Esophagus squamous epithelium (tissue), 5 donors: Measurements from ENCODE around the gene GAPDHS. TPM values are rescaled to one million over a fixed set of nuclear protein-coding genes. Genes with fewer than 3 reads are reported as not detected.

Experiments
- DNase-seq: peaks from one replicate; lab custom pipeline; 2025; lab: John Stamatoyannopoulos, UW
- H3K27ac ChIP-seq, 4 donors: fragments of 200-600 bp; sonication (generic); one replicate each; pipeline ENCODE4 v1.5.1; 2016 to 2019; ENCODE audit warnings: mild to moderate bottlenecking in 1 of 4
- H3K27me3 ChIP-seq, 4 donors: fragments of 200-600 bp; sonication (generic); 1 replicate in 3 of 4; 2 replicates in 1 of 4; pipeline versions ENCODE4 v1.5.1 to v1.6.0; 2017 to 2021; ENCODE audit warnings: antibody characterized with exemption in 1 of 4
- H3K36me3 ChIP-seq, 3 donors: fragments of 200-600 bp; sonication (generic); one replicate each; pipeline ENCODE4 v1.5.1; 2016 to 2019
- H3K4me1 ChIP-seq, 3 donors: fragments of 200-600 bp; sonication (generic); one replicate each; pipeline ENCODE4 v1.5.1; 2017 to 2019
- H3K4me3 ChIP-seq, 4 donors: fragments of 200-600 bp; sonication (generic); 1 replicate in 3 of 4; 2 replicates in 1 of 4; pipeline ENCODE4 v1.5.1; 2016 to 2019; ENCODE audit warnings: mild to moderate bottlenecking in 2 of 4, moderate library complexity in 1 of 4
- H3K9me3 ChIP-seq, 3 donors: fragments of 200-600 bp; sonication (generic); one replicate each; pipeline ENCODE4 v1.5.1; 2016 to 2019
- CTCF ChIP-seq, 6 experiments: fragments of 450-650 bp in 4 of 6; fragments of 200-600 bp in 2 of 6; sonication (generic) in 2 of 6; IDR thresholded peaks; one replicate each; pipeline ENCODE4 v1.5.1; 2016 to 2019; ENCODE audit warnings: antibody characterized with exemption in 6 of 6, mild to moderate bottlenecking in 4 of 6, moderate library complexity in 4 of 6
- POLR2A ChIP-seq, 4 donors: fragments of 450-650 bp; IDR thresholded peaks; one replicate each; pipeline ENCODE4 v1.6.1; 2017; ENCODE audit warnings: antibody characterized with exemption in 4 of 4, mild to moderate bottlenecking in 4 of 4, moderate library complexity in 3 of 4
- WGBS, 2 donors: methylation state at CpG; one replicate each; pipeline ENCODE4 v1.1.5; 2018; 5-methylcytosine and 5-hydroxymethylcytosine counted together
- intact Hi-C: fragments of 100-400 bp; cut with DNase I; formaldehyde crosslinking; loops from one replicate; pipeline ENCODE4 v1.15.0; 2022
- total RNA-seq, 4 donors: library from RNA; depleted of rRNA; stranded (reverse); fragments of >200 nt; gene quantifications; one replicate each; pipeline ENCODE4 v1.1.0, GENCODE V29; 2016
- donor health status: DM: yes; HTN: yes; CAD: no.

Gene GAPDHS
- total RNA-seq, 4 donors from 2014 or later, result not detected

- Histone ChIP-seq H3K27ac (peak within 1 kb of the TSS in 3 of 4 donors; percentile 58 to 75 (median 64)), H3K27me3 (peaks cover 0 to 100% (median 0%) of the 10 kb centered on the region in 4 donors), H3K4me1 (peaks cover 3 to 53% (median 5%) of the 10 kb centered on the region in 3 donors), H3K4me3 (peak within 1 kb of the TSS in 2 of 4 donors; percentile 26 to 27), H3K36me3 (no peaks in the 10 kb centered on the region), H3K9me3 (no peaks in the 10 kb centered on the region)
- no peak for DNase-seq
- no peak for TF ChIP-seq CTCF (IDR thresholded peaks at IDR 0.05)
- TF ChIP-seq POLR2A (IDR thresholded peaks at IDR 0.05), result no peak
- WGBS, 2 donors, result 67 to 74% methylated on average over 10 to 11 of the region's 11 CpGs
- intact Hi-C loops, result no loop called here
Observed at GRCh38 chr19:35528218-35529038, 4.8 kb upstream of the GAPDHS start, which contains the start of gene SBSN. Gene SBSN, minus strand, starts transcription at chr19:35528311. Its CDS starts 30 bp downstream, at chr19:35528281.

- no peak overlapping the region for H3K4me3 ChIP-seq
- no peaks in the 10 kb centered on the region for H3K36me3 ChIP-seq
- no peak for TF ChIP-seq POLR2A (IDR thresholded peaks at IDR 0.05)
- TF ChIP-seq CTCF (IDR thresholded peaks at IDR 0.05), result no peak
- H3K27me3 ChIP-seq, result peaks cover 0 to 100% (median 0%) of the 10 kb centered on the region in 4 donors
- H3K27ac ChIP-seq, result peak overlapping the region in 3 of 4 donors; percentile 58 to 75 (median 64)
- intact Hi-C loops, result no loop called here
- WGBS, 2 donors, result 27 to 29% methylated on average over 7 to 9 of the region's 19 CpGs
- DNase-seq, result no peak
- H3K9me3 ChIP-seq, result no peaks in the 10 kb centered on the region
- H3K4me1 ChIP-seq, result peaks cover 6 to 62% (median 10%) of the 10 kb centered on the region in 3 donors
Observed at GRCh38 chr19:35529241-35530218, 3.7 kb upstream of the GAPDHS start.

DNA sequence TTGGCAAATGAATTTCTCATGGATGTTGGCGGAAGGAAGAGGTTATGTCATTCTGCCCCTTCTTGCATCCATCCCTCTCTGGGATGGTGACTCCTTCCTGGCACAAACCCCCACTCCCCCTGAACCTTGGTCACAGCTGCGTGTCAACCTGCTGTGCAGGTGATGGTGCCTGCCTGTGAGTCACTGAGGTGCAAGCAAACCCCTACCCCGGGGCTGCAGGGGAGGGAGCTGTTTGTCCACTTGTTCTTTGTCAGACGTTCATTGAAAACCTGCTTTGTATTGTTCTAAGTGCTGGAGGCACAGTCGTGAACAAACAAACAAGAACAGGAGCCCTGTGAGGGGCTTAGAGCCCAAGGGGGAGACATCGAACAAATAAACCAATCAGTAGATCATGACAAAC is 2.0 kb upstream of the GAPDHS start:
- H3K27me3 ChIP-seq, result peaks cover 0 to 98% (median 0%) of the 10 kb centered on the region in 4 donors
- no peak for DNase-seq
- peaks cover 6 to 62% (median 10%) of the 10 kb centered on the region in 3 donors for H3K4me1 ChIP-seq
- H3K9me3 ChIP-seq, result no peaks in the 10 kb centered on the region
- no peak overlapping the region for H3K4me3 ChIP-seq
- TF ChIP-seq POLR2A (IDR thresholded peaks at IDR 0.05) (no peak), CTCF (IDR thresholded peaks at IDR 0.05) (no peak)
- intact Hi-C loops, result no loop called here
- no peaks in the 10 kb centered on the region for H3K36me3 ChIP-seq
- H3K27ac ChIP-seq, result peak overlapping the region in 1 of 4 donors; percentile 48
- WGBS, 2 donors, result 4 to 36% methylated on average over 4 to 5 of the region's 6 CpGs

GRCh38 chr19:35533822-35534392 is 651 bp downstream of the GAPDHS start:
- H3K9me3 ChIP-seq, result no peaks in the 10 kb centered on the region
- WGBS, 2 donors, result 0 to 3% methylated on average over 3 to 7 of the region's 30 CpGs
- H3K4me3 ChIP-seq, result no peak overlapping the region
- intact Hi-C loops, result no loop called here
- H3K4me1 ChIP-seq, result peaks cover 6 to 40% (median 10%) of the 10 kb centered on the region in 3 donors
- H3K27ac ChIP-seq, result no peak overlapping the region
- TF ChIP-seq POLR2A (IDR thresholded peaks at IDR 0.05), result no peak
- DNase-seq, result no peak
- H3K36me3 ChIP-seq, result no peaks in the 10 kb centered on the region
- peaks cover 0 to 72% (median 0%) of the 10 kb centered on the region in 4 donors for H3K27me3 ChIP-seq
